A673 (cell line): ENCODE data around the gene RASSF8. TPM values are rescaled to one million over a fixed set of nuclear protein-coding genes. Genes with fewer than 3 reads are reported as not detected.

ENCODE experiments used
- BruUV-seq: library from RNA; stranded (reverse); fragments of 400-500 nt; replicated peaks from 2 replicates; lab custom pipeline; 2021; lab: Mats Ljungman, UMichigan
- CTCF ChIA-PET: fragments of 300-600 bp; sonication (Branson Sonifier 250); formaldehyde crosslinking; loops from one replicate; lab custom pipeline; 2022; ENCODE audit warnings: antibody characterized with exemption; lab: Charles Lee
- POLR2A ChIA-PET: fragments of 300-600 bp; sonication (Branson Sonifier 250); formaldehyde crosslinking; loops from one replicate; lab custom pipeline; 2022; ENCODE audit warnings: antibody characterized with exemption; ENCODE audit not compliant: low non-redundant PET; lab: Charles Lee
- DNase-seq: peaks from one replicate; pipeline ENCODE4 v3.0.0-alpha.2; 2015; ENCODE audit warnings: low spot score
- H3K27ac ChIP-seq: fragments of 200-600 bp; sonication (generic); 2 replicates; pipeline ENCODE4 v1.5.1; 2016; ENCODE audit warnings: mixed run types, low read depth, mild to moderate bottlenecking, mixed read lengths, antibody characterized with exemption, low read length; ENCODE audit not compliant: poor library complexity, severe bottlenecking
- H3K27me3 ChIP-seq: fragments of 200-600 bp; sonication (generic); replicated peaks from 2 replicates; pipeline ENCODE4 v1.6.1; 2017; ENCODE audit warnings: mixed run types, low read depth, mild to moderate bottlenecking, mixed read lengths, antibody characterized with exemption, low read length; ENCODE audit not compliant: insufficient read depth, poor library complexity
- H3K36me3 ChIP-seq: fragments of 200-600 bp; sonication (generic); 2 replicates; pipeline ENCODE4 v1.6.1; 2016; ENCODE audit warnings: mixed run types, mild to moderate bottlenecking, mixed read lengths, antibody characterized with exemption, low read length; ENCODE audit not compliant: insufficient read depth, poor library complexity, severe bottlenecking
- H3K4me1 ChIP-seq: fragments of 200-600 bp; sonication (generic); 2 replicates; pipeline ENCODE4 v1.6.1; 2017; ENCODE audit warnings: mixed run types, mild to moderate bottlenecking, mixed read lengths, antibody characterized with exemption, low read length; ENCODE audit not compliant: insufficient read depth, poor library complexity, severe bottlenecking
- H3K4me3 ChIP-seq: fragments of 200-600 bp; sonication (generic); 2 replicates; pipeline ENCODE4 v1.5.1; 2016; ENCODE audit warnings: low read depth, mixed run types, mild to moderate bottlenecking, mixed read lengths, low read length; ENCODE audit not compliant: poor library complexity, severe bottlenecking
- H3K9me3 ChIP-seq: fragments of 200-600 bp; sonication (generic); 2 replicates; pipeline ENCODE4 v1.6.1; 2016; ENCODE audit warnings: mixed run types, low read depth, mild to moderate bottlenecking, mixed read lengths, antibody characterized with exemption, low read length; ENCODE audit not compliant: poor library complexity, severe bottlenecking
- EZH2 ChIP-seq: fragments of 200-600 bp; sonication (generic); IDR thresholded peaks from 2 replicates; pipeline ENCODE4 v1.6.1; 2017; ENCODE audit warnings: borderline replicate concordance, low read depth, mild to moderate bottlenecking, mixed read lengths, antibody characterized with exemption, low read length; ENCODE audit not compliant: poor library complexity, severe bottlenecking
- intact Hi-C: fragments of 100-400 bp; cut with micrococcal nuclease; formaldehyde crosslinking; loops from one replicate; pipeline ENCODE4 v1.10.0; 2022; ENCODE audit not compliant: unreplicated experiment
- total RNA-seq: library from RNA; stranded (reverse); gene quantifications from 2 replicates; pipeline ENCODE4 v1.2.3, GENCODE V29; 2021
- TF ChIP-seq, protein P1 (sequence below): fragments of 300-800, 200-600 bp; sonication (generic); conservative IDR thresholded peaks from 2 replicates; pipeline ENCODE4 v1.5.1; 2017; ENCODE audit warnings: low read depth, mild to moderate bottlenecking, antibody characterized with exemption, low read length, moderate library complexity, mixed read lengths

Gene RASSF8
- total RNA-seq, 1 experiment from 2014 or later = 23.1 TPM

DNA sequence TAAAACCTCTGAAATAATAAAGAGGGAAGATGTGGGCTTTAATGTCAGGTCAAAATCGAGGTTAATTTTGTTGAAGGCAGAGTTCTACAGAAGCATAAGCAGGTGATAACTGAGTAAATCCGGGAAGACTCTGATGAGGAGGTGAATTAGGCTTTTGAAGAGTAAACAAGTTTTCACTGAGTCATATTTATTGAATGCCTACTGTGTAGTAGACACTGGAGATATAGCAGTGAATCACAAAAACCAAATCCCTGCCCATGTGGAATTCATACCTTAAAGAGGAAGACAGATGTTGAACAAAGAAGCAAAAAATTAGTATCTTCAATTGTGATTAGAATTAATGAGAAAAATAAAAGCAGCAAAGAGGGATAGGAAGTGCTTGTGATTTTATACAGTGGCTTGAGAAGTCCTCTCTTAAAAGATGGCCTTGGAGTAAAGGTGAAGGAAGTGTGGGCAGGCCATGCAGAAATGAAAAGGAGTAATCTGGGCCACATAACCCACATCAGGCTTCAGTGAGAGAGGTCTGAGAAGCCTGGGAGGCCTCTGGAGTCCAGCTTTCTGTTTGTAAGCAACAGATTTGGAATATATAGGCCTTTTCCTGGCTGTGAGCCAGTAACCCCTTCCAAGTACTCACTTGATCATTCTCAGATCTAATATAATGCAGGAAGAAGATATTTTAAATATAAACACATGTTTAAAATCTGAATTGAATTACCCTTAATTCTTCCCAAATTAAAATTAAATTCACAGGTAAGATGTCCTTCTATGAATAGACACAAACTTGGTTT, 119.6 kb downstream of the RASSF8 start:
- intact Hi-C loops = no loop called here
- Histone ChIP-seq H3K4me1 (no peaks in the 10 kb centered on the region), H3K4me3 (no peak overlapping the region), H3K27me3 (no peaks in the 10 kb centered on the region), H3K9me3 (no peaks in the 10 kb centered on the region), H3K36me3 (no peaks in the 10 kb centered on the region), H3K27ac (no peak overlapping the region)
- ChIA-PET CTCF (no interaction called here), POLR2A (no interaction called here)
- BruUV-seq = no TSS peak
- no peak for DNase-seq
- TF ChIP-seq, protein P1, sequence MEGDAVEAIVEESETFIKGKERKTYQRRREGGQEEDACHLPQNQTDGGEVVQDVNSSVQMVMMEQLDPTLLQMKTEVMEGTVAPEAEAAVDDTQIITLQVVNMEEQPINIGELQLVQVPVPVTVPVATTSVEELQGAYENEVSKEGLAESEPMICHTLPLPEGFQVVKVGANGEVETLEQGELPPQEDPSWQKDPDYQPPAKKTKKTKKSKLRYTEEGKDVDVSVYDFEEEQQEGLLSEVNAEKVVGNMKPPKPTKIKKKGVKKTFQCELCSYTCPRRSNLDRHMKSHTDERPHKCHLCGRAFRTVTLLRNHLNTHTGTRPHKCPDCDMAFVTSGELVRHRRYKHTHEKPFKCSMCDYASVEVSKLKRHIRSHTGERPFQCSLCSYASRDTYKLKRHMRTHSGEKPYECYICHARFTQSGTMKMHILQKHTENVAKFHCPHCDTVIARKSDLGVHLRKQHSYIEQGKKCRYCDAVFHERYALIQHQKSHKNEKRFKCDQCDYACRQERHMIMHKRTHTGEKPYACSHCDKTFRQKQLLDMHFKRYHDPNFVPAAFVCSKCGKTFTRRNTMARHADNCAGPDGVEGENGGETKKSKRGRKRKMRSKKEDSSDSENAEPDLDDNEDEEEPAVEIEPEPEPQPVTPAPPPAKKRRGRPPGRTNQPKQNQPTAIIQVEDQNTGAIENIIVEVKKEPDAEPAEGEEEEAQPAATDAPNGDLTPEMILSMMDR = no peak
- no peak for TF ChIP-seq EZH2

DNA sequence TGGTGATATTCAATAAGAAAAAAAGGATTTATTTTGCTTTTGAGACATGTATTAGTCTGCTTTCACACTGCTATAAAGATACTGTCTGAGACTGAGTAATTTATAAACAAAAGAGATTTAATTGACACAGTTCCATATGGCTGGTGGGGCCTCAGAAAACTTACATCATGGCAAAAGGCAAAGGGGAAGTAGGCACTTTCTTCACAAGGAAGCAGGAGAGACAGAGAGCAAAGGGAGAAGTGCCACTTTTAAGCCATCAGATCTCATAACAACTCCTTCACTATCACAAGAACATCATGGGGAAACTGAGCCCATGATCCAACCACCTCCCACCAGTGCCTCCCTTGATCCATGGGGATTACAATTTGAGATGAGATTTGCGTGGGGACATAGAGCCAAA, 122.4 kb downstream of the RASSF8 start:
- H3K4me1 ChIP-seq = no peaks in the 10 kb centered on the region
- DNase-seq = no peak
- H3K27ac ChIP-seq = no peak overlapping the region
- no peaks in the 10 kb centered on the region for H3K9me3 ChIP-seq
- CTCF ChIA-PET = no interaction called here
- POLR2A ChIA-PET = no interaction called here
- no peak for TF ChIP-seq EZH2
- TF ChIP-seq, protein P1 = no peak
- H3K27me3 ChIP-seq = no peaks in the 10 kb centered on the region
- H3K36me3 ChIP-seq = no peaks in the 10 kb centered on the region
- no peak overlapping the region for H3K4me3 ChIP-seq
- BruUV-seq = no TSS peak
- intact Hi-C loops = no loop called here

DNA sequence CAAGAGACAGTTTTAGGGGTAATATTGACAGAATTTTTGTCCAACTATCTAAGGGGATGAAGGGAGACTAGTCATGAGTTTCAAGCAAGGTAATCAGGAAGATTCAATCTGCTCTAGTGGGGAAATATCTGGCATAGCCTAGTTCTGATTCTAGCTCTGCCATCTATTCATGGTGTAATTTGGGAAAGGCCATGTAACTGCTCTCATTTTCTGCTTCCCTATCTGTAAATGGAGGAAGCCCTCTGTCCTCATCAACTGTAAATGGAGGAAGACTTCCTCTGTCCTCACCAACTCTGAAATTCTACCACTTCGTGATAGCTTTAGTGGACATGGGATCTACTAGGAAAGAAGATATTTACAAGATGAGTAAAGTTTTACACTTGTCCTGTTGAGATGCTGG, 128.5 kb downstream of the RASSF8 start:
- CTCF ChIA-PET = no interaction called here
- TF ChIP-seq, protein P1 = no peak
- no peak for TF ChIP-seq EZH2
- POLR2A ChIA-PET = no interaction called here
- no peaks in the 10 kb centered on the region for H3K4me1 ChIP-seq
- no peaks in the 10 kb centered on the region for H3K36me3 ChIP-seq
- H3K27me3 ChIP-seq = no peaks in the 10 kb centered on the region
- no peak overlapping the region for H3K4me3 ChIP-seq
- intact Hi-C loops = no loop called here
- DNase-seq = no peak
- H3K27ac ChIP-seq = no peak overlapping the region
- BruUV-seq = no TSS peak
- H3K9me3 ChIP-seq = no peaks in the 10 kb centered on the region
